ENCODE data around the gene ZNF836. TPM values are rescaled to one million over a fixed set of nuclear protein-coding genes. Genes with fewer than 3 reads are reported as not detected.

Gene ZNF836
- total and polyA plus RNA-seq, 8 donors = 1.3 to 17.7 (median 3.7) TPM

- Histone ChIP-seq H3K4me3 (peak within 1 kb of the TSS; percentile 81 to 95 (median 90)), H3K27me3 (no peaks in the 10 kb centered on the region), H3K27ac (peak within 1 kb of the TSS; percentile 92 to 98 (median 96)), H3K4me1 (peaks cover 31 to 55% (median 45%) of the 10 kb centered on the region in 4 donors), H3K36me3 (peaks cover 0 to 20% (median 13%) of the 10 kb centered on the region in 4 donors), H3K9me3 (no peaks in the 10 kb centered on the region)
- 0 to 1% (median 0%) methylated on average over 40 to 70 of the region's 70 CpGs for WGBS, 5 donors
- TF ChIP-seq EP300 (IDR thresholded peaks at IDR 0.05) (no peak), POLR2AphosphoS5 (IDR thresholded peaks at IDR 0.05) (peak; percentile 43 to 87 (median 86)), POLR2A (IDR thresholded peaks at IDR 0.05) (peak in 1 of 4 donors; percentile 90)
- TF ChIP-seq, protein P1, sequence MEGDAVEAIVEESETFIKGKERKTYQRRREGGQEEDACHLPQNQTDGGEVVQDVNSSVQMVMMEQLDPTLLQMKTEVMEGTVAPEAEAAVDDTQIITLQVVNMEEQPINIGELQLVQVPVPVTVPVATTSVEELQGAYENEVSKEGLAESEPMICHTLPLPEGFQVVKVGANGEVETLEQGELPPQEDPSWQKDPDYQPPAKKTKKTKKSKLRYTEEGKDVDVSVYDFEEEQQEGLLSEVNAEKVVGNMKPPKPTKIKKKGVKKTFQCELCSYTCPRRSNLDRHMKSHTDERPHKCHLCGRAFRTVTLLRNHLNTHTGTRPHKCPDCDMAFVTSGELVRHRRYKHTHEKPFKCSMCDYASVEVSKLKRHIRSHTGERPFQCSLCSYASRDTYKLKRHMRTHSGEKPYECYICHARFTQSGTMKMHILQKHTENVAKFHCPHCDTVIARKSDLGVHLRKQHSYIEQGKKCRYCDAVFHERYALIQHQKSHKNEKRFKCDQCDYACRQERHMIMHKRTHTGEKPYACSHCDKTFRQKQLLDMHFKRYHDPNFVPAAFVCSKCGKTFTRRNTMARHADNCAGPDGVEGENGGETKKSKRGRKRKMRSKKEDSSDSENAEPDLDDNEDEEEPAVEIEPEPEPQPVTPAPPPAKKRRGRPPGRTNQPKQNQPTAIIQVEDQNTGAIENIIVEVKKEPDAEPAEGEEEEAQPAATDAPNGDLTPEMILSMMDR (IDR thresholded peaks at IDR 0.05) = no peak
- peak; percentile 99 to 100 for DNase-seq
- intact Hi-C loops (cut with DNase I; ENCODE audit: low total_unique reads) = no loop called here
Observed at GRCh38 chr19:52189735-52190486, 18.5 kb upstream of the ZNF836 start, which contains the start of gene PPP2R1A. Gene PPP2R1A (plus strand): TSS chr19:52190052. CDS start chr19:52190097, 45 bp downstream.

DNA sequence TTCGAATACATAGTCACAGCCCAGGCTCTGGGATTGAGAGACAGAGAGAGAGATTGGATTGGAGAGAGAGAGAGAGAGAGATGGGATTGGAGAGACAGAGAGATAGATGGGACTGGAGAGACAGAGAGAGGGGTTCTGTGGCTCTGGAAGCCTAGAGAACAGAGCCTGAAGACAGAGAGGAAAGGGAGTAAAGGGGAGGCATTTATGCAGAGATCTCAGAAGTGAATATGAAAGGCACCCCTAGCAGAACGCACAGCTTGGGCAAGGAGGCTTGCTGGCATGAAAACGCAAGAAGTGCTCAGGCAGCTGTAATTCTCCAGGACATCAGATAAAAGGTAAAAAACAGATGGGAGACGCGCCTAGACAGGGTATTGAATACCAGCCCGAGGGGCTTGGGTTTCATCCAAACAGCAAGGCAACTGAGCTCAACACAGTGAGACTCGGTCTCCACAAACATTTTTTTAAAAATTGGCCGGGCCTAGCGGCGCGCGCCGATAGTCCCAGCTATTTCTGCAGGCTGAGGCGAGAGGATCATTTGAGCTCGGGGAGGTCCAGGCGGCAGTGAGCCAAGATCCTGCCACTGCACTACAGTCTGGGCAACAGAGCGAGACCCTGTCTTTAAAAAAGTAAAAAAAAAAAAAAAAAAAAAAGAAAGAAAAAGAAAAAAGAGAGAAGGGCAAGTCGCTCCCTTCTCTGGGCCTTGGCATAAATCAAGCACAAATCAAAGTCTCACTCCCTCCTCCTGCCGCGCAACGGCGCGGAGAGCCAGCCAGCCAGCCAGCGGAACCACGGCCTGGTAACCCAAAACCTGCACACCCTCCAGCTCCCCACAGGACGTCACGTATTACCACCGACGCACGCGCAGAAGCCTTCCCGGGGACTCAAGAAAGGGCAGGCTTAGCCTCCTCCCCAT, 17.7 kb upstream of the ZNF836 start:
- WGBS, 5 donors = 2 to 8% (median 2%) methylated on average over 26 to 32 of the region's 32 CpGs
- H3K4me3 ChIP-seq = peak overlapping the region; percentile 45 to 95 (median 64)
- TF ChIP-seq POLR2AphosphoS5 (IDR thresholded peaks at IDR 0.05) (peak; percentile 67 to 93 (median 82)), EP300 (IDR thresholded peaks at IDR 0.05) (no peak), POLR2A (IDR thresholded peaks at IDR 0.05) (peak in 1 of 4 donors; percentile 36)
- TF ChIP-seq, protein P1 (IDR thresholded peaks at IDR 0.05) = peak in 1 of 7 experiments; percentile 4
- H3K9me3 ChIP-seq = no peaks in the 10 kb centered on the region
- H3K4me1 ChIP-seq = peaks cover 31 to 47% (median 41%) of the 10 kb centered on the region in 4 donors
- DNase-seq = no peak
- H3K36me3 ChIP-seq = peaks cover 0 to 16% (median 12%) of the 10 kb centered on the region in 4 donors
- peak overlapping the region; percentile 84 to 98 (median 96) for H3K27ac ChIP-seq
- intact Hi-C loops (cut with DNase I; ENCODE audit: low total_unique reads) = no loop called here
- H3K27me3 ChIP-seq = no peaks in the 10 kb centered on the region

GRCh38 chr19:52187407-52187806, 16.0 kb upstream of the ZNF836 start:
- no peak for DNase-seq
- Histone ChIP-seq H3K27ac (no peak overlapping the region), H3K9me3 (no peaks in the 10 kb centered on the region), H3K36me3 (peaks cover 0 to 3% (median 0%) of the 10 kb centered on the region in 4 donors), H3K4me3 (no peak overlapping the region), H3K4me1 (peaks cover 20 to 31% (median 27%) of the 10 kb centered on the region in 4 donors), H3K27me3 (no peaks in the 10 kb centered on the region)
- no peak for TF ChIP-seq EP300 (IDR thresholded peaks at IDR 0.05)
- no peak for TF ChIP-seq POLR2A (IDR thresholded peaks at IDR 0.05)
- intact Hi-C loops (cut with DNase I; ENCODE audit: low total_unique reads) = no loop called here
- WGBS, 5 donors = 92 to 100% (median 97%) methylated on average over 1 of the region's 1 CpG

- Histone ChIP-seq H3K4me3 (no peak overlapping the region), H3K36me3 (no peaks in the 10 kb centered on the region), H3K27me3 (no peaks in the 10 kb centered on the region), H3K4me1 (peaks cover 6 to 8% (median 7%) of the 10 kb centered on the region in 4 donors), H3K9me3 (no peaks in the 10 kb centered on the region), H3K27ac (peak overlapping the region in 1 of 5 donors; percentile 6)
- 25 to 49% (median 35%) methylated on average over 10 of the region's 10 CpGs for WGBS, 5 donors
- peak; percentile 12 to 53 for DNase-seq
- intact Hi-C loops (cut with DNase I; ENCODE audit: low total_unique reads) = no loop called here
- TF ChIP-seq POLR2AphosphoS5 (IDR thresholded peaks at IDR 0.05) (no peak), EP300 (IDR thresholded peaks at IDR 0.05) (no peak), POLR2A (IDR thresholded peaks at IDR 0.05) (no peak)
- TF ChIP-seq, protein P1 (IDR thresholded peaks at IDR 0.05) = no peak
Observed at GRCh38 chr19:52176574-52176973, 5.2 kb upstream of the ZNF836 start.
